ENCODE results near the gene PYGO1.
A peak's percentile ranks its signal among the peaks of the same experiment; 100 is the strongest.

PYGO1 gene

GRCh38 chr15:55555089-55555488 is 33.1 kb downstream of the PYGO1 start:
- TF ChIP-seq, protein P1, sequence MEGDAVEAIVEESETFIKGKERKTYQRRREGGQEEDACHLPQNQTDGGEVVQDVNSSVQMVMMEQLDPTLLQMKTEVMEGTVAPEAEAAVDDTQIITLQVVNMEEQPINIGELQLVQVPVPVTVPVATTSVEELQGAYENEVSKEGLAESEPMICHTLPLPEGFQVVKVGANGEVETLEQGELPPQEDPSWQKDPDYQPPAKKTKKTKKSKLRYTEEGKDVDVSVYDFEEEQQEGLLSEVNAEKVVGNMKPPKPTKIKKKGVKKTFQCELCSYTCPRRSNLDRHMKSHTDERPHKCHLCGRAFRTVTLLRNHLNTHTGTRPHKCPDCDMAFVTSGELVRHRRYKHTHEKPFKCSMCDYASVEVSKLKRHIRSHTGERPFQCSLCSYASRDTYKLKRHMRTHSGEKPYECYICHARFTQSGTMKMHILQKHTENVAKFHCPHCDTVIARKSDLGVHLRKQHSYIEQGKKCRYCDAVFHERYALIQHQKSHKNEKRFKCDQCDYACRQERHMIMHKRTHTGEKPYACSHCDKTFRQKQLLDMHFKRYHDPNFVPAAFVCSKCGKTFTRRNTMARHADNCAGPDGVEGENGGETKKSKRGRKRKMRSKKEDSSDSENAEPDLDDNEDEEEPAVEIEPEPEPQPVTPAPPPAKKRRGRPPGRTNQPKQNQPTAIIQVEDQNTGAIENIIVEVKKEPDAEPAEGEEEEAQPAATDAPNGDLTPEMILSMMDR (IDR thresholded peaks at IDR 0.05; ENCODE audit: insufficient read depth, low read length, missing control alignments), result no peak
- POLR2A ChIA-PET, result no interaction called here
- no peak overlapping the region for H3K4me3 ChIP-seq (ENCODE audit: low read depth, low read length)
- CTCF ChIA-PET, result interaction anchor here (0.8 to 1.2 kb wide), 3 partner anchors 11 to 30 kb away, joined by 3 to 4 read pairs (median 3); no protein-coding TSS in a partner anchor
- no peak for DNase-seq (ENCODE audit: low read depth, low spot score)

DNA sequence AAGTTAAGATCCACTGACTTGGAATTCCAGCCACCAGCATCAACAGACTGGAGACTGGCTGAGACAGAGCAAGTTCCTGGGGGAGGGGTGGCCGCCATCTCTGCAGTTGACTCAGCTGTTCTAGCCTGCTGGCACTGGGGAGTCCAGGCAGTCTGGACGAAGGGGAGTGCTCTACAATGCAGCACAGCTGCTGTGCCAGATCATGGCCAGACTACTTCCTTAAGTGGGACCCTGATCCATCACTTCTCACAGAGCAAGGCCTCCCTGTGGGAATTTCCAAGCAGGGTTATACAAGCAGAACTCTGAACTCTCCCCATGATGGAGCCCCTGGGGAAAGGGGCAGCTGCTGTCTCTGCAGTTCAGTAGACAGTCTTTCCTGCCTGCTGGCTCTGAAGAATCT is 35.2 kb downstream of the PYGO1 start:
- DNase-seq (ENCODE audit: low read depth, low spot score), result peak; percentile 7
- ChIA-PET CTCF (no interaction called here), POLR2A (no interaction called here)
- no peak overlapping the region for H3K4me3 ChIP-seq (ENCODE audit: low read depth, low read length)
- TF ChIP-seq, protein P1 (IDR thresholded peaks at IDR 0.05; ENCODE audit: insufficient read depth, low read length, missing control alignments), result no peak

DNA sequence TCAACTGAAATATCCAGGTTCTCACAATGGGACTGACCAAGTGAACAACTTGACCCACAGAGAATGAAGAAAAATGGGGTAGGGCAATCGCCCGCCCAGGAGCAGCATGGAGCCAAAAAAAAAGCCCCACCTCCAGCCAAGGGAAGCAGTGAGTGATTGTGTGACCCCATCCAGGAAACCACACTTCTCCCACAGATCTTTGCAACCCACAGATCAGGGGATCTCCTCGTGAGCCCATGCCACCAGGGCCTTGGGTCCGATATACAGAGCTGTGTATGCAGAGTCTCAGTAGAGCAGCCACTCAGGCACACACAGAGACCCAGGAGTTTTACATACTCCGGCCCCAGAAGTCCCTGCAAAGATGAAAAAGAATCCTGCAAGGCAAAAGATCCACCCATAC is 35.7 kb downstream of the PYGO1 start:
- POLR2A ChIA-PET, result no interaction called here

DNA sequence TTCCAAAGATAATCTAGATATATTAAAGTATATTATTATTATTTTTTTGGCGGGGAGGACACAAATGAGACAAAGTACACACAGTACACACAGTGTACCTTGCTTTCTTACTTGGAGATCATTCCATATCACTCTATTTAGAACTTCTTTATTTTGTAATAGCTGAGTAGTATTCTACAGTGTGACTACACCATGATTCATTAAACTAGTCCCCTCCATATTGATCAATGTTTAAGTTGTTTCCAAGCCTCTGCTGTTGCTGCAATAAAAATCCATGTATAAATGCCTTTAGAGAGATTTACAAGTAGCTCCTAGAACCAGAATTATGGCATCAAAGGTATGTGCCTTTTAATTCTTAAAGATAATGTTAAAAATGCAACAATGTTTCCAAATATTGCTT is 38.8 kb downstream of the PYGO1 start:
- ChIA-PET CTCF (interaction anchor here (0.8 kb wide), 1 partner anchor 23 kb away, joined by 3 read pairs; no protein-coding TSS in a partner anchor), POLR2A (no interaction called here)
- TF ChIP-seq, protein P1 (IDR thresholded peaks at IDR 0.05; ENCODE audit: insufficient read depth, low read length, missing control alignments), result no peak
- no peak for DNase-seq (ENCODE audit: low read depth, low spot score)
- H3K4me3 ChIP-seq (ENCODE audit: low read depth, low read length), result no peak overlapping the region

More for the DNA sequence above, 35.7 kb downstream of the PYGO1 start:
- DNase-seq (ENCODE audit: low read depth, low spot score), result no peak
- CTCF ChIA-PET, result no interaction called here
- no peak overlapping the region for H3K4me3 ChIP-seq (ENCODE audit: low read depth, low read length)
- TF ChIP-seq, protein P1 (IDR thresholded peaks at IDR 0.05; ENCODE audit: insufficient read depth, low read length, missing control alignments), result no peak

DNA sequence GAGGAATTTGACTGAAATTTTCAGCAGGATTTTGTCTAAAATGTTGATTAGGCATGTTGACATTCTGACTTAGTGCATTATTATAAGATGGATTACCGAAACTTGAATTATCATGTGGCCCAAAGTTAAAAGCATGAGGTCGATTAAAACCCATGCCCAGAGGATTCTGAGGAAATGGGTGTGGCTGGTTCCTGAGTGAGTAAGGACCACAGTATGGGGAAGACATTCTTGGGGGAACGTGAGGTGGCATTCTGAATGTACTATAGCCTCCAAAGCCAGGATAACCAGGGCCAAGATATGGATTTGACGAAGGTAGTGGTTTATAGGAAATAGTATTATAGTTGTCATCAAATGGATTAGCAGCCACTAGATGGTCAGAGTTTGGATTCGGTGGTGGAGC is 41.4 kb downstream of the PYGO1 start:
- ChIA-PET POLR2A (no interaction called here), CTCF (interaction anchor here (0.8 kb wide), 1 partner anchor 21 kb away, joined by 3 read pairs; no protein-coding TSS in a partner anchor)
- TF ChIP-seq, protein P1 (IDR thresholded peaks at IDR 0.05; ENCODE audit: insufficient read depth, low read length, missing control alignments), result no peak
- no peak overlapping the region for H3K4me3 ChIP-seq (ENCODE audit: low read depth, low read length)
- DNase-seq (ENCODE audit: low read depth, low spot score), result no peak

GRCh38 chr15:55535436-55535835 is 52.7 kb downstream of the PYGO1 start:
- ChIA-PET CTCF (interaction anchor here (3.8 kb wide), 1 partner anchor 9 kb away, joined by 15 read pairs; no protein-coding TSS in a partner anchor), POLR2A (no interaction called here)

More at GRCh38 chr15:55535436-55535835, 52.7 kb downstream of the PYGO1 start:
- no peak overlapping the region for H3K4me3 ChIP-seq (ENCODE audit: low read depth, low read length)
- DNase-seq (ENCODE audit: low read depth, low spot score), result no peak
- TF ChIP-seq, protein P1 (IDR thresholded peaks at IDR 0.05; ENCODE audit: insufficient read depth, low read length, missing control alignments), result no peak

Measured in AG04449 (cell line).